OCI-LY3 (cell line): ENCODE data around the gene MACO1.

ENCODE experiments used
- H2AFZ ChIP-seq: fragments of 200-600, 300-600 bp; shearing (Covaris generic); 2 replicates; pipeline ENCODE4 v1.6.0; 2014; ENCODE audit warnings: antibody characterized with exemption, low read depth, low read length
- H3K27ac ChIP-seq: fragments of 200-600, 300-600 bp; sonication (generic); 2 replicates; pipeline ENCODE4 v1.5.1; 2014; ENCODE audit warnings: mild to moderate bottlenecking, low read length, moderate library complexity, mixed read lengths
- H3K27me3 ChIP-seq: fragments of 200-600, 300-600 bp; sonication (generic); 2 replicates; pipeline ENCODE4 v1.6.1; 2014; ENCODE audit warnings: low read depth, low read length, mixed read lengths
- H3K36me3 ChIP-seq: fragments of 200-600, 300-600 bp; sonication (generic); replicated peaks from 2 replicates; pipeline ENCODE3; 2014; ENCODE audit warnings: low read depth, low read length, mixed read lengths
- H3K4me1 ChIP-seq: fragments of 300-600, 200-600 bp; sonication (generic); 2 replicates; pipeline ENCODE4 v1.6.1; 2014; ENCODE audit warnings: low read length, mixed read lengths
- H3K4me2 ChIP-seq: fragments of 200-600, 300-600 bp; sonication (generic); 2 replicates; pipeline ENCODE4 v1.6.1; 2014; ENCODE audit warnings: low read length, mixed read lengths
- H3K4me3 ChIP-seq: fragments of 300-600, 200-600 bp; sonication (generic); 2 replicates; pipeline ENCODE4 v1.5.1; 2014; ENCODE audit warnings: antibody characterized with exemption, mild to moderate bottlenecking, low read length, moderate library complexity
- H3K79me2 ChIP-seq: fragments of 300-600, 200-600 bp; shearing (Covaris generic); 2 replicates; pipeline ENCODE4 v1.6.1; 2014; ENCODE audit warnings: mild to moderate bottlenecking, low read length, mixed read lengths
- H3K9ac ChIP-seq: fragments of 300-600, 200-600 bp; shearing (Covaris generic); 2 replicates; pipeline ENCODE4 v1.6.0; 2014; ENCODE audit warnings: mild to moderate bottlenecking, low read length, moderate library complexity
- H3K9me3 ChIP-seq: fragments of 200-600, 300-600 bp; shearing (Covaris generic); 2 replicates; pipeline ENCODE4 v1.6.1; 2014; ENCODE audit warnings: low read length, mixed read lengths; ENCODE audit not compliant: insufficient read depth
- H4K20me1 ChIP-seq: fragments of 200-600, 300-600 bp; sonication (generic); 2 replicates; pipeline ENCODE4 v1.6.1; 2016; ENCODE audit warnings: low read length, mixed read lengths; ENCODE audit not compliant: insufficient read depth
- EZH2phosphoT487 ChIP-seq: fragments of 200-600 bp; shearing (Covaris generic); IDR thresholded peaks from 2 replicates; pipeline ENCODE4 v1.6.1; 2018; ENCODE audit warnings: antibody characterized with exemption, mixed run types, low read depth
- TF ChIP-seq, protein P1 (sequence below): fragments of 200-600, 300-600 bp; sonication (generic); IDR thresholded peaks from 2 replicates; pipeline ENCODE4 v1.5.1; 2014; ENCODE audit warnings: antibody characterized with exemption, low read length, low read depth

Gene MACO1

DNA sequence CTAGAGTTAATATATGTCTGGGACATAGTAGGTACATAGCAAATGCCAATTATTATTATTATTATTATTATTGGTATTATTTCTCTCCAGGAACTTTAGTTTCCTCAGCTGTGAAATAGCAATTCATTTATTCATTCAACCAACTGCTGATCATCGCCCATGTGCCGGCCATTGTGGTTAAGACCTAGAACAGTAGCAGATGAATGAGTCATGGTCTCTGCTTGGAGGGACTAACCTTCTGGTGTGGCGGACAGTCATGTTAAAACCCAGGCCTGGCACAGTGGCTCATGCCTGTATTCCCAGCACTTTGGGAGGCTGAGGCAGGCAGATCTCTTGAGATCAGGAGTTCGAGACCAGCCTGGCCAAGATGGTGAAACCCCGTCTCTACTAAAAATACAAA, 88.9 kb downstream of the MACO1 start:
- no peaks in the 10 kb centered on the region for H3K9me3 ChIP-seq
- H2AFZ ChIP-seq: no peak overlapping the region
- TF ChIP-seq, protein P1, sequence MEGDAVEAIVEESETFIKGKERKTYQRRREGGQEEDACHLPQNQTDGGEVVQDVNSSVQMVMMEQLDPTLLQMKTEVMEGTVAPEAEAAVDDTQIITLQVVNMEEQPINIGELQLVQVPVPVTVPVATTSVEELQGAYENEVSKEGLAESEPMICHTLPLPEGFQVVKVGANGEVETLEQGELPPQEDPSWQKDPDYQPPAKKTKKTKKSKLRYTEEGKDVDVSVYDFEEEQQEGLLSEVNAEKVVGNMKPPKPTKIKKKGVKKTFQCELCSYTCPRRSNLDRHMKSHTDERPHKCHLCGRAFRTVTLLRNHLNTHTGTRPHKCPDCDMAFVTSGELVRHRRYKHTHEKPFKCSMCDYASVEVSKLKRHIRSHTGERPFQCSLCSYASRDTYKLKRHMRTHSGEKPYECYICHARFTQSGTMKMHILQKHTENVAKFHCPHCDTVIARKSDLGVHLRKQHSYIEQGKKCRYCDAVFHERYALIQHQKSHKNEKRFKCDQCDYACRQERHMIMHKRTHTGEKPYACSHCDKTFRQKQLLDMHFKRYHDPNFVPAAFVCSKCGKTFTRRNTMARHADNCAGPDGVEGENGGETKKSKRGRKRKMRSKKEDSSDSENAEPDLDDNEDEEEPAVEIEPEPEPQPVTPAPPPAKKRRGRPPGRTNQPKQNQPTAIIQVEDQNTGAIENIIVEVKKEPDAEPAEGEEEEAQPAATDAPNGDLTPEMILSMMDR: no peak
- TF ChIP-seq EZH2phosphoT487: no peak

DNA sequence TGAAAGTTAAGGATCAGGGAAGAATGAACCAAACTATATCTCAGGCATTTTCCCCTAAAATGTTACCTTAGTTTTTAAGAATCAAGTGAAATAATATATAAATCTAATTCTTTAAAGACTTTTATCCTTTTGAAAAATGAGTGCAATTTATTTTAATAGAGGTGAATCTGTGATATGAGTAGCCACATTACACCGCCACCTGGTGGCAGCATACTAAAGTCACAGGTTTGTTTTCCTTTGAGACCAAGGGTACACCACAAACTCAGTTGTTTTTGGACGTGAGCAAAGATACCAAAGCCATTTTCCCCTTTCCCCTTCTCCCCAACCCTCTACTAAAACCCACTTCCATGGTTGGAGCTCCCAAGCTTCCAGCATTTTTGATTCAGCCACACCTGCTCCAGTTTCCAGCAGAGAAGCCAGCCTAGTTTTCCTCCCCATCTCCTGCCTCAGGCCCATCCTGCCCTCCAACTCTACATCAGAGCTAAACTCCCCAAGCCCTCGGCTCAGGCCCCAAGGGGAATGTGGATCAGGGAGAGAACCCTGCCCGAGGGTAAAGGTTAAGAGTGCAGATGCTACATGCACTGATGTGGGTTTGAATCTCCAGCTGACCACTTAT, 89.9 kb downstream of the MACO1 start:
- Histone ChIP-seq H3K9ac (no peak overlapping the region), H3K4me3 (no peak overlapping the region), H4K20me1 (no peaks in the 10 kb centered on the region), H3K27me3 (peaks cover 4% of the 10 kb centered on the region; the same call in 1 of the 2 replicates), H2AFZ (peak overlapping the region; percentile 34; the same call in 1 of the 2 replicates), H3K79me2 (no peaks in the 10 kb centered on the region), H3K27ac (no peak overlapping the region), H3K9me3 (no peaks in the 10 kb centered on the region), H3K4me2 (no peak overlapping the region), H3K36me3 (no peaks in the 10 kb centered on the region), H3K4me1 (peaks cover 17% of the 10 kb centered on the region)
- TF ChIP-seq, protein P1: peak; percentile 67
- no peak for TF ChIP-seq EZH2phosphoT487

More for the DNA sequence above, 88.9 kb downstream of the MACO1 start:
- Histone ChIP-seq H3K27ac (no peak overlapping the region), H3K79me2 (no peaks in the 10 kb centered on the region), H4K20me1 (no peaks in the 10 kb centered on the region), H3K9ac (no peak overlapping the region), H3K4me3 (no peak overlapping the region), H3K27me3 (no peaks in the 10 kb centered on the region), H3K36me3 (no peaks in the 10 kb centered on the region), H3K4me1 (peaks cover 17% of the 10 kb centered on the region), H3K4me2 (no peak overlapping the region)

DNA sequence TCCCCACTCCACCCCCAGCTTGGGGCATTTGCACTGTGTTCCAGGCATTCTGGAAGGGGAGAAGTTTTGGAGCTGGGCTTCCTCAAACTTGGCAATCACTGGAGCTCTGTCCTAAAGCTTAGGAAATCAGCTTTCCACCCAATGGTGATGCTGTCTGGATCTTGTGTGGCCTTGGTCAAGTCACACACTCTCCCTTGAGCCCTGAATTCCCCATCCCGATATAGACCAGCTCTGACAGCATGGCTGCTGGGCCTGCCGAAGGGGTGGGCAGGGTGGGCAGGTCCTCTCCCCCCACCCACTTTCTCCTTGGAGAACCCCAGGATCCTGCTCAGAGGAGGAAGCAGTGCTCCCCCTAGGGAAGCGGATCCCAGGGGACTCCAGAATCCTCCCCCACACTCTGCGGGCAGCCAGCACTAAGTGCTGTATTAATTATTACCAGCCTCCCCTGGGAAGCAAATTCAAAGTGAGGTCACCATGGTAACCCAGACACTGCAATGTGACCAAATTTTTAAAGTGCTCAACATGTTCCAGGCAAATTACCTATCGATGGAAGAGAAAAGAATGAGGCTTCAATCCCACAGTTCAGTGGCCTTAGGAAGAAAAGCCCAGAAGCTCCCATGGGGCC, 91.4 kb downstream of the MACO1 start:
- peaks cover 4% of the 10 kb centered on the region; the same call in 1 of the 2 replicates for H3K27me3 ChIP-seq
- no peak overlapping the region for H2AFZ ChIP-seq
- no peaks in the 10 kb centered on the region for H3K9me3 ChIP-seq
- H4K20me1 ChIP-seq: no peaks in the 10 kb centered on the region
- H3K27ac ChIP-seq: no peak overlapping the region
- no peak overlapping the region for H3K9ac ChIP-seq
- no peaks in the 10 kb centered on the region for H3K36me3 ChIP-seq
- no peak overlapping the region for H3K4me3 ChIP-seq
- H3K79me2 ChIP-seq: no peaks in the 10 kb centered on the region
- H3K4me1 ChIP-seq: peaks cover 17% of the 10 kb centered on the region
- H3K4me2 ChIP-seq: peak overlapping the region; percentile 33
- TF ChIP-seq, protein P1: no peak
- no peak for TF ChIP-seq EZH2phosphoT487

DNA sequence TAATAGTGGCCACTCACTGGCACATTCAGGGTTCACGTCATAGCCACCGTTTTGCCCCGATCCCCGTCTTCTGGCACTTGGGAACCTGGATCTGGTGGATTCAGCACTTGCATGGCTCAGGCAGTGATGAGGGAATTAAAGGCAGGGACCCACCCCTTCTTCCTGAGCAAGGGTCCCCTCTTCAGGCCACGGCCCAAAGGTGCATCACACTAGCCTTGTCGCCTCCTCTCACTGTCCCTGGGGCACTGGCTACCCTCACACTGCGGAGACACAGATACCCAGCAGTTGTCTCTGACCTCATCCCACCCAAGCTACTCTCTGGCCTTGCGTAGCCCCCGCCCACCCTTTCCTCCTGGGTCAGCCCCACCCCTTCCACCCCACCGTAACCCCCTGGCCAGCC, 92.8 kb downstream of the MACO1 start:
- no peaks in the 10 kb centered on the region for H3K36me3 ChIP-seq
- H3K4me2 ChIP-seq: no peak overlapping the region
- no peak overlapping the region for H3K9ac ChIP-seq
- no peak for TF ChIP-seq EZH2phosphoT487
- TF ChIP-seq, protein P1: no peak
- no peaks in the 10 kb centered on the region for H3K9me3 ChIP-seq
- no peak overlapping the region for H3K27ac ChIP-seq
- no peak overlapping the region for H2AFZ ChIP-seq
- no peak overlapping the region for H3K4me3 ChIP-seq
- H3K4me1 ChIP-seq: peaks cover 17% of the 10 kb centered on the region
- H3K27me3 ChIP-seq: peaks cover 4% of the 10 kb centered on the region; the same call in 1 of the 2 replicates
- no peaks in the 10 kb centered on the region for H4K20me1 ChIP-seq
- no peaks in the 10 kb centered on the region for H3K79me2 ChIP-seq
